Sigmoid colon (tissue), 4 donors: ENCODE measurements around the gene RAB14.

Experiments used
- CTCF ChIP-seq, 4 experiments: fragments of 450-650 bp in 3 of 4; fragments of 200-600 bp in 1 of 4; IDR thresholded peaks; one replicate each; pipeline ENCODE4 v1.5.1; 2016 to 2019; ENCODE audit warnings: antibody characterized with exemption in 4 of 4, mild to moderate bottlenecking in 3 of 4, moderate library complexity in 2 of 4
- POLR2A ChIP-seq, 2 donors: fragments of 450-650 bp; IDR thresholded peaks; one replicate each; pipeline ENCODE4 v1.6.1; 2016; ENCODE audit warnings: antibody characterized with exemption in 2 of 2, mild to moderate bottlenecking in 2 of 2, moderate library complexity in 2 of 2
- POLR2AphosphoS5 ChIP-seq, 4 donors: sonication (generic); formaldehyde crosslinking; IDR thresholded peaks; one replicate each; pipeline ENCODE4 v1.6.1; 2017; ENCODE audit warnings: antibody characterized with exemption in 4 of 4

- TF ChIP-seq CTCF (IDR thresholded peaks at IDR 0.05) (no peak), POLR2A (IDR thresholded peaks at IDR 0.05) (no peak), POLR2AphosphoS5 (IDR thresholded peaks at IDR 0.05) (no peak)
Measured at GRCh38 chr9:121217609-121218292, 16.1 kb upstream of the RAB14 start.
